Fibroblast of villous mesenchyme (primary cell): ENCODE measurements around the gene CD7. TPM values are rescaled to one million over a fixed set of nuclear protein-coding genes. Genes with fewer than 3 reads are reported as not detected.

Source experiments
- DNase-seq: peaks from one replicate; pipeline ENCODE4 v3.0.0-alpha.2; 2010; ENCODE audit warnings: low read depth
- H3K4me3 ChIP-seq: 2 replicates; pipeline ENCODE4 v1.5.1; 2011; ENCODE audit warnings: low read depth, mild to moderate bottlenecking, low read length
- CTCF ChIP-seq: IDR thresholded peaks from 2 replicates; pipeline ENCODE4 v1.5.1; 2012; ENCODE audit warnings: low read depth, mild to moderate bottlenecking, low read length; ENCODE audit not compliant: insufficient read depth
- total RNA-seq: library from RNA; depleted of rRNA; stranded (reverse); fragments of >200 nt; gene quantifications from 2 replicates; pipeline ENCODE4 v1.2.3, GENCODE V29; 2012

CD7 gene
- total RNA-seq, 1 donor: not detected

GRCh38 chr17:82357394-82357793 is 40.0 kb upstream of the CD7 start:
- TF ChIP-seq CTCF: no peak
- no peak for DNase-seq

GRCh38 chr17:82356845-82357355 is 39.5 kb upstream of the CD7 start:
- TF ChIP-seq CTCF: no peak
- no peak overlapping the region for H3K4me3 ChIP-seq
- DNase-seq: no peak

More at GRCh38 chr17:82357394-82357793, 40.0 kb upstream of the CD7 start:
- H3K4me3 ChIP-seq: no peak overlapping the region

- no peak for TF ChIP-seq CTCF
- peak; percentile 21 for DNase-seq
- H3K4me3 ChIP-seq: no peak overlapping the region
These were observed 38.5 kb upstream of the CD7 start for GRCh38 chr17:82355770-82356427.

GRCh38 chr17:82354804-82355308 is 37.4 kb upstream of the CD7 start:
- DNase-seq: no peak
- no peak for TF ChIP-seq CTCF
- no peak overlapping the region for H3K4me3 ChIP-seq

GRCh38 chr17:82353484-82353883 is 36.1 kb upstream of the CD7 start:
- no peak for TF ChIP-seq CTCF
- no peak for DNase-seq
- H3K4me3 ChIP-seq: no peak overlapping the region

GRCh38 chr17:82351713-82352488 is 34.5 kb upstream of the CD7 start:
- peak; percentile 91 for DNase-seq

More at GRCh38 chr17:82351713-82352488, 34.5 kb upstream of the CD7 start:
- H3K4me3 ChIP-seq: no peak overlapping the region
- TF ChIP-seq CTCF: peak; percentile 88
